Esophagus squamous epithelium (tissue), 4 donors: Measurements from ENCODE around the gene RNF150.

Source experiments
- POLR2A ChIP-seq, 4 donors: fragments of 450-650 bp; IDR thresholded peaks; one replicate each; pipeline ENCODE4 v1.6.1; 2017; ENCODE audit warnings: antibody characterized with exemption in 4 of 4, mild to moderate bottlenecking in 4 of 4, moderate library complexity in 3 of 4
- TF ChIP-seq, protein P1 (sequence below), 6 experiments: fragments of 450-650 bp in 4 of 6; fragments of 200-600 bp in 2 of 6; sonication (generic) in 2 of 6; IDR thresholded peaks; one replicate each; pipeline ENCODE4 v1.5.1; 2016 to 2019; ENCODE audit warnings: antibody characterized with exemption in 6 of 6, mild to moderate bottlenecking in 4 of 6, moderate library complexity in 4 of 6

DNA sequence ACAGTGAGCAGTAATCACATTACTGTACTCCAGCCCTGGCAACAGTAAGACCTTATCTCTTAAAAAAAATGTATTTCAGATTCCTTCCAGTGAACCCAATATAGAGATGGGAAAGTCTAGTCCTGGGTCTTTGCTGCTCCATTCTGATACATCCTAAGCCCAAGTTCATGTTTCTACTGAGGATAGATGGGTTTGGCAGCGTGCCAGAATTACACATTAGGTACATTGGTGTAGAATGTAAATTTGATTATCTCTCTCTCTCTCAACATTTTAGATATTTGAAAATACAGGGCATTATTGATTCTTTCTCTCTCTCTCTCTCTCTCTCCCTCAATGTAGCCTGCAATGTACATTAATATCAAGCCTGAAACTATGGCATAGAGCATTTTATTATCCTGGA lies 43.9 kb upstream of the RNF150 start:
- TF ChIP-seq, protein P1, sequence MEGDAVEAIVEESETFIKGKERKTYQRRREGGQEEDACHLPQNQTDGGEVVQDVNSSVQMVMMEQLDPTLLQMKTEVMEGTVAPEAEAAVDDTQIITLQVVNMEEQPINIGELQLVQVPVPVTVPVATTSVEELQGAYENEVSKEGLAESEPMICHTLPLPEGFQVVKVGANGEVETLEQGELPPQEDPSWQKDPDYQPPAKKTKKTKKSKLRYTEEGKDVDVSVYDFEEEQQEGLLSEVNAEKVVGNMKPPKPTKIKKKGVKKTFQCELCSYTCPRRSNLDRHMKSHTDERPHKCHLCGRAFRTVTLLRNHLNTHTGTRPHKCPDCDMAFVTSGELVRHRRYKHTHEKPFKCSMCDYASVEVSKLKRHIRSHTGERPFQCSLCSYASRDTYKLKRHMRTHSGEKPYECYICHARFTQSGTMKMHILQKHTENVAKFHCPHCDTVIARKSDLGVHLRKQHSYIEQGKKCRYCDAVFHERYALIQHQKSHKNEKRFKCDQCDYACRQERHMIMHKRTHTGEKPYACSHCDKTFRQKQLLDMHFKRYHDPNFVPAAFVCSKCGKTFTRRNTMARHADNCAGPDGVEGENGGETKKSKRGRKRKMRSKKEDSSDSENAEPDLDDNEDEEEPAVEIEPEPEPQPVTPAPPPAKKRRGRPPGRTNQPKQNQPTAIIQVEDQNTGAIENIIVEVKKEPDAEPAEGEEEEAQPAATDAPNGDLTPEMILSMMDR (IDR thresholded peaks at IDR 0.05) = no peak
- TF ChIP-seq POLR2A (IDR thresholded peaks at IDR 0.05) = no peak
